Stimulated activated CD8-positive, alpha-beta memory T cell treated with anti-CD3 and anti-CD28 coated beads, Interleukin-2, amount 100 ng/mL, for 48 hours (primary cell): ENCODE measurements around the gene IL6ST.
"Not testable (repeated sequence)": the region's sequence is repeated elsewhere in the genome, so short reads cannot be mapped to it uniquely, and the experiment has no call there.

Experiments used
- DNase-seq, 2 donors: peaks; one replicate each; pipeline ENCODE4 v3.0.0-alpha.2; 2020; ENCODE audit warnings: low read depth in 2 of 2

Gene IL6ST

DNA sequence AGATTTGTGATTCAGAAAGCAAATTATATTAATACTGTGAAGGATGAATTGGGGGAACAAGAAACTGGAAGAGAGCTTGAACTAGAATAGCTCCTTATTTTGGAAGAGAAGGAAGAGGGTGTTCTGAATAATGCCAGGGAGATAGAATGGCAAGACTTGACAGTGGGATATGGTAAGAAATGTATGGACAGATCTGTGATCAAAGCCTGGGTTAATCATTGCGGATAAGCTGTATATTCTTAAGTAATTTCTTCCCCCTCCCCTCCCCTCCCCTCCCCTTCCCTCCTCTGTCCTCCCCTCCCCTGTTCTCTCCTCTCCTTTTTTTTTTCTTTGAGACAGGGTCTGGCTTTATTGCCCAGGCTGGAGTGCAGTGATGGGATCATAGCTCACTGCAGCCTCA, 10.1 kb upstream of the IL6ST start:
- no peak for DNase-seq

DNA sequence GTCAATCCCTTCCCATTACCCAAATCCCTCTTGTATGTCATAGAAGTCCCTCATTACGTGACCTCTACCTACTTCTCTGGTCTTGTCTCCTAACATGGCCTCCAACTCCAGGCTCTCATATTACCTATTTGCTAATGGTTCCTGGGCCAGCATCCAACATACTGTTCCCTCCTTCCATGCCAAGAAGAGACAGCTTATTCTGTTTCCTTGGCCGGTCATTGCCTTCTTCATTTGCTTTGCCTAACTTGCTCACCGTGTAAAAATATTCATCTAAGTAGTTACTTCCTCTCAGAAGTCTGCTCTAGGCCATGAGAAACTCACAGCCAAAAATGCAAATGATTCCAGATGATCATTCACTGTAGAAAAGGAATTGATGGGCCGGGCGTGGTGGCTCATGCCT, 8.9 kb upstream of the IL6ST start:
- no peak for DNase-seq

DNA sequence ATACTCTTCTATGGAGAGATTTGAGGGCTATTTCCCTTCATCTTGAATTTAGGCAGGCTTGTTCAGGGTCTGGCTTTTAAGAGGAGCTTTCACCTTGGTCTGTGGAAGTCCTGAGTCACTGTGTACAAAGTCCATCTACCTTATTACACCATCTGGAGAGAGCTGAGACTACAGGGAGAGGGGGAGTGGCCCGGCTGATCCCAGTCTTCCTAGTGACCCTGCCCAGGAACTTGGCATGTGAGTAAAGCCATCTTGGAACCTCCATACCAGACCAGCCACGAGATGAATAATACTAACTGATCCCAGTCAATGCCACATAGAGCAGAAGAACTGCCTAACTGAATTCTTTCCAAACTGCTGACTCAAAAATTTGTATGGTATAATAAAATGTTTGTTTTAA, 8.4 kb upstream of the IL6ST start:
- DNase-seq = no peak

DNA sequence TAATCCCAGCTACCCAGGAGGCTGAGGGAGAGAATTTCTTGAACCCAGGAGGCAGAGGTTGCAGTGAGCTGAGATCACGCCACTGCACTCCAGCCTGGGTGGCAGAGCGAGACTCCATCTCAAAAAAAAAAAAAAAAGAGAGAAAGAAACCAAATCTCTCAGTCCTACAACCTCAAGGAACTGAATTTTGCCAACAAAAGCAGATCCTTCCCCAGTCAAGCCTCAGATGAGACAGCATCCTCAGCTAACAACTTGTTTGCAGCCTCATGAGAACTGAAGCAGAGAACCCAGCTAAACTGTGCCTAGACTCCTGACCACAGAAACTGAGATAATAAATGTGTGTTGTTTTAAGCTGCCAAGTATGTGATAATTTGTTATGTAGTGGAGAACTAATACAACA, 7.5 kb upstream of the IL6ST start:
- DNase-seq = no peak

DNA sequence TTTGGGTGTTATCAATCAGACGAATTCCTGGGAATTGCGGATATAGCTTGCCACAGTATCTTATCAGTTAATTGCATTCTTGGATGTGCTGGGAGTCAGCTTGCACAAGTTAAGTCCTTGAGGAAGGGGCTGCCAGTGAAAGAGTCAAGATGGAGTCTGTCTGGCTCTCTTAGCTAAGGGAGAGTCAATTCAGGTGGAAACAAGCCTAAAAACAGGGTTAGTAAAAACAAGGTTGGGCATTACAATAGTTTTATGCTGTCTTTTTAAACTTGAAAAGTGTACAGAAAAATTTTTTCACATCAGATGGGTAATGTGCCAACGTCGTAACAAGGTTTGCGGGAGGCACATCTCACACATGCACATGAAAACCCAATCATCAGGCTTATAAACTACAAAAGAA, 5.5 kb upstream of the IL6ST start:
- DNase-seq = not testable (repeated sequence)

DNA sequence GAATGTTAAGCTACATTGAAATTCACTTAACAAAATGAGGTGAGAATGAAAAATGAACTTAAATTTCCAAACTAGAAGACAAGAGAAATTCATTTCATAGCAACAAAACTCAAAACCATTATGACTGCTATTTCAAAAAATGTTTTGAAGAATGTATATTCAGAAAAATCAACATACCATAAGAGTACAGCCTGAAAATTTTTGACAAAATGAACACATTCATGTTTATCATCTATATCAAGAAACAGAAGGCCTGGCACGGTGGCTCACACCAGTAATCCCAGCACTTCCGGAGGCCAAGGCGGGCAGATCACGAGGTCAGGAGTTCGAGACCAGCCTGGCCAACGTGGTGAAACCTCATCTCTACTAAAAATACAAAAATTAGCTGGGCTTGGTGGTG, 4.2 kb upstream of the IL6ST start:
- no peak for DNase-seq

DNA sequence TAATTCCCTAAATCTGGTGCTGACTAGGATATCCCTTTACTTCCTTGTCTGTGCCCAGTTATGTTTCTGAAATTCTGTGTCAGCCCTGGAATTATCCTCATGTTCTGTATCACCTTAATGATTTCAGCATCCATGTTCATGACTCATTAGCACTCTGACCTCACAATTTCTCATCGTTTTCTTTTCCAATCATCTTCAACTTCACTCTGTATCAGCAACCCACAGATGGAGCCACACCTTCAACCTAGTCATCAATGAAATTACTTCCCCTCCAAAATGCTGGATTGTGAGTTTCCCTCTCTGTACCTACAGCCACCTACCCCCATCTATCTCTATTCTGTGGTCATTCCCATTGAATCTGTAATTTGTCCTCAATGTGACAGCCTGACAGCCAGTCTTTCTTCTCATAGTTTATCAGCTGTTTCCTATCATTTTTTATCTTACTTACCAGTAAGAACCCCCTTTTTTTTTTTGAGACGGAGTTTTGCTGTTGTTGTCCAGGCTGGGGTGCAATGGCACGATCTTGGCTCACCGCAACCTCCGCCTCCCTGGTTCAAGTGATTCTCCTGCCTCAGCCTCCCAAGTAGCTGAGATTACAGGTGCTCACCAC, 3.1 kb upstream of the IL6ST start:
- no peak for DNase-seq

DNA sequence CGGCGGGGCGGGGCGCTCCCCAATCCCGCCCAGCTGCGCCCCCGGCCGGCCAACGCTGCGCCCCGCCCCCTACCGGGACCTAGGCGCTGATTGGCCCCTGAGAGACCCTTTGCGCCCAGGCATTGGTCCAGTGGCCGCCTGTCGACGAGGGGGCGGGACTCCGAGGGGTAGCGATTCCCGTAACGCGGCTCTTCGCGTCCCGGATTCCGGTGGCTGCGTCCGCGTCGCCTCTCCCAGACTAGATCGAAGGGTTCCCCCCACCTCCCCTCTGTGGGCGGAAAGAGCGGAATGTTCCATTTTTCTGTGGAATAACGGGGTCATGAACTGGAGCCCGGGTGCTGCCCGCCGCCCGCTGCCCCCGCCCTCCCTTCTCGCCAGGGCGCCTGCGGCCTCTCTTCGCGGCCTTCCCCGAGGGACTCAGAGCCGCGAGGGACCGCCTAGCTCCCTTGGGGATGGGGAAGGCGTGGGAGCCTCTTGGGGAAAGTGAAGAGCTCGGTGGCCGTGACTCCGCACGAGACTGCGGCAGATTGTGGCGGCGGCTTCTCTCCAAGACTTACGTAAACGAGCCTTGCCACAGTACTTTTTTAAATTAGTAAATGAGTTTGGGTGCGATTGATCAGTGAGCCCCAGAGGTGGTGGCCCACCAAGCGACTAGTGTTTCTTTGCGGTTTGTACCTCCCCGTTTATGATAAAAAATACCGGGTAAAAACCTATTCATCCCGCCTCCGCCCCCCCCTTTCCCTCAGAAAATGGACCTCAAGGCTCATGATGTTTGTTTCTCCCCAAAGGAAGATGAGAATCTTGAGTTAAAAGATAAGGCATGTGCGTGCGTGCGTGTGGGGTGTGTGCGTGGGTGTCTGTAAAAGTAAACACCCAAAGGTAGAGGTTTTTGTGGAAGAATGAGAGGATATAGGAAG, 493 bp upstream of the IL6ST start:
- peak; percentile 95 to 99 for DNase-seq

DNA sequence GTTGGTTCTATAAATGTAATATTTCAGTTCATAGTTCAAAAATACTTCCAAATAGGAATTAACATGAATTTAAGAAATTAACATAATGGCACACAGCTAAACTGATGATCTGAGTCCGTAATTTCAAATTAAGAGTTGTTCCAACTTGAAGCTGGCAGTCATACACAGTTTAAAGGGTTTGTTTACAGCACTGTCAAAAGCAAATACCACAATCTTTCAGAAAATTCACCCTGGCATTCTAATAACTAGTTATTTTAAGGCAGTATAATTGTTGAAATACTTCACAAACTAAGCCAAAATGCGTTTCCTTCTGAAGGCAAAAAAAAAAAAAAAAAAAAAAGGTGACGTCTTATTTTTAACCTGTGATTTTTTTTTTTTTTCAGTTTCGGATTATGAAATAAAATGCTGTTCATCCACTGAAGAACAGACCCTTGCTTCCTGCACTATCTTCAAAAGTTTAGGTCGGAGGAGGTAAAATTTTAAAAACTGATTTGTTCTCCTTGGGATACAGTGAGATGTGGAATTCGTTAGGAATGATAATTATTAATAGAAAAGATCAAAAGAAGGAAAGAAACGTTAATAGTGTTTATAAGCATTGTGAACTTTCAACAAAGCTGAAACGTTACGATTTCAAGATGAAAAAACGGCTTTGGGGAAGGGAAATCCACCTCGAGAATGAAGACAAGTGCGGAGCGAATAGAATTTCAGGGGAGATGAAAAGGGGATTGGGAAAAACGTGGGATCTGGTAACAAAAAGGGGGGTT, 850 bp downstream of the IL6ST start:
- no peak for DNase-seq

DNA sequence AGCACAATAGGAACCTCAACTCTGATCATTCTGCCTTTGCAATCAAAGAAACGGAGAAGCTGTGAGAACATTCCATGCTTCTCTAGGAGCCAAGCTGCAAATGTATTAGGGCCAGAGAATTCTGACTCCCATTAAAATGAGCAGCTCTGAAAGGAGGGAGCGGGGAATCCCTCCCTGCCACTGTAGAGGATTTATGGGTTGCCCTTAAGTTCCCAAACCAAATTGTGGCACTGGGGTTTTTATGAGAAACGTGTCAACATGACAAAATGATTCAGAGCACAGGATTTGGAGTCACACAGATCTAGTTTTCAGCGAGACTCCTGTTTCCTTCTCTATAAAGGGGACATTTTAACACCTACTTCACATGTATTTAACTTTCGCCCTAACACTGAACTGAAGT, 1.8 kb downstream of the IL6ST start:
- DNase-seq = no peak

DNA sequence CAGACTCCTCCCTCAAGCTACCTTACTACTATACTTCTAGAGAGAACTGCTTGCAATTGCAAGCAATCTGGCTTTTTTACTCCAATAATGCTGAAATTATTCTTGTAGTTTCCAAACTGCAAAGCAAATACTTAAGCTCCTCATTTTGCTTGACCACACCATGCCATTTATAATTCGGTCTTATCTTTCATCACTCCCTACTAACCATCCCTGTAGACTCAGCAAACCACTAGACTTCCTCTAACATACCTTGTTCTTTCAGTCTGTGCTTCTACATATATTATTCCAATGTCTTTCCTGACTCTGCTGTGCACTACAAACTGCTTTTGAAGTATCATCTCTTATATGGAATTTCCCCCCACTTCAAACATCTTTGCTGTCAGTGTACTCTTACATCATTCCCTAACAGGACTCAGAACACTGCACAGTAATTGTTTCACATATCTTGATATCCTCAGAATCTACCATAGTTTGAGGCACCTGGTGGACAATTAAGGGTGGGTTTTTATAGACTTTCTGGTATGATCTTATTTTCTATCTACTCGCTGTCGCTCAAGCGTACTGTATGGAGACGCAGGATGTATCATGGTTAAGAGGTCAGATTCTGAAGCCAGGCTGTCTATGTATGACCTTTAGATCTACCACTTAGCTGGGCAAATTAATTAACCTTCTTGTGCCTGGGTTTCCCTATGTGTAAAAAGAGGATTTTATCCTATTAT, 2.8 kb downstream of the IL6ST start:
- no peak for DNase-seq

DNA sequence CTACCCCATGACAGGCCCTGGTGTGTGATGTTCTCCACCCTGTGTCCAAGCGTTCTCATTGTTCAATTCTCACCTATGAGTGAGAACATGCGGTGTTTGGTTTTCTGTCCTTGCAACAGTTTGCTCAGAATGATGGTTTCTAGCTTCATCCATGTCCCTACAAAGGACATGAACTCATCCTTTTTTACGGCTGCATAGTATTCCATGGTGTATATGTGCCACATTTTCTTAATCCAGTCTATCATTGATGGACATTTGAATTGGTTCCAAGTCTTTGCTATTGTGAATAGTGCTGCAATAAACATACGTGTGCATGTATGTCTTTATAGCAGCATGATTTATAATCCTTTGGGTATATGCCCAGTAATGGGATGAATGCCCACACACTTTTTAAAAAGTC, 3.9 kb downstream of the IL6ST start:
- DNase-seq = not testable (repeated sequence)

DNA sequence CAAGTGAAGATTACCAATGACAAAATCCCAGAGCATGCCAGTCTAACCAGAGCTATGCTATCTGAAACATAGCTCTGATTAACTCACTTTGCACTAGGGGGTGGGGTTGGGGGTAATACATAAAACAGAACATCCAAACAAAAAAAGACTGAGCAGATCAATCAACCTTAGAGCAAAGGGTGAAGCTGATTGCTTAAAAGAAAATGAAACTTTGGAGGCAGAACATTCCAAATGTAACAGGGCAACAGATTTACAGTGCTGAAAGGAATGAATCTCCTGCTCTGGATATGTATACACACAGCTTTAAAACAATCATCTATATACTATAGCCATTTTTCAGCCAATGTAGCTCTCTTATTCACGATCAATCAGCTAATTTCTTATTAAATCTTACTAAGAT, 4.9 kb downstream of the IL6ST start:
- no peak for DNase-seq

DNA sequence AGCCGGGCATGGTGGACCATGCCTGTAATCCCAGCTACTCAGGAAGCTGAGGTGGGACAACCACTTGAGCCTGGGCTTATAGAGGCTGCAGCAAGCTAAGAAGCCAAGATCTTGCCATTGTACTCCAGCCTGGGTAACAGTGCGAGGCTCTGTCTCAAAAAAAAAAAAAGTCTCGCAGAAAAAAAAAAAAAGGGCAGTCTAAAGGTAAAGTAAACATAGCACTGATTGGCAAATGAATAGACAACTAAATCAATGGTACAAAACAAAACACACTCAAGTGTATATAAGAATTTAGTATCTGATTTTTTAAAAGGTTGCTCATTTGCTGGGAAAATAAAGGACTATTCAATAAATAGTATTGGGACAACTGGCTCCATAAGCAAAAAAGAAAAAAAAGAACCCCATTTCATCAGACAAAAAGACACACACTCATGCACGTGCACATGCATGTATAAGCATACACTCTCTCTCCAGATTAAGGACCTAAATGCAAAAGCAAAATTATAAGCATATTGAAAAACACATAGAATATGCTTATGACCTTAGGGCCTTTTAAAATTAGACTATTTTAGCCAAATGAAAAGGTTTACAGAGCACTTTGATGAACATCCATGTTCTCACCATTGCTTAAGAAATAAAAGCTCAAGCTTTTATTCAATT, 5.7 kb downstream of the IL6ST start:
- DNase-seq = no peak

DNA sequence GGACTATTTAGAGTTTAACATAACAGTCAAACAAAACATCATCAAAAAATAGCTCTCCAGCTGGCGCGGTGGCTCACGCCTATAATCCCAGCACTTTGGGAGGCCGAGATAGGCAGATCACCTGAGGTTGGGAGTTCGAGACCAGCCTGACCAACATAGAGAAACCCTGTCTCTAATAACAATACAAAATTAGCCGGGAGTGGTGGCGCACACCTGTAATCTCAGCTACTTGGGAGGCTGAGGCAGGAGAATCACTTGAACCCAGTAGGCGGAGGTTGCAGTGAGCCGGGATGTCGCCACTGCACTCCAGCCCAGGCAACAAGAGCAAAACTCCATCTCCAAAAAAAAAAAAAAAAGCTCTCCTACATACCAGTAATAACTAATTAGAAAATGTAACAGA, 6.3 kb downstream of the IL6ST start:
- DNase-seq = not testable (repeated sequence)

DNA sequence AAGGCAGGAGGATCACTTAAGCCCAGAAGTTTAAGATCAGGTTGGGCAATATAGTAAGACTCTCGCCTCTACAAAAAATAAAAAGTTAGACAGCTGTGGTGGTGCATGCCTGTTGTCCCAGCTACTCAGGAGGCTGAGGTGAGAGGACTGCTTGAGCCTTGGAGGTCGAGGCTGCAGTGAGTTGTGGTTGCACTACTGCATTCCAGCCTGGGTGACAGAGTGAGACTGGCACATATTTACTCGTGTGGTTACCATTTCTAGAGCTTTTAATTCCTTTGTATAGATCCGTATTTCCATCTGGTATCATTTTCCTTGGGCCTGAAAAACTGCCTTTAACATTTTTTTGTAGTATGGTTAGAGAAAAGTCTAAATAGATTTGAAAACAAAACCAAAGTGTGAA, 7.8 kb downstream of the IL6ST start:
- no peak for DNase-seq

DNA sequence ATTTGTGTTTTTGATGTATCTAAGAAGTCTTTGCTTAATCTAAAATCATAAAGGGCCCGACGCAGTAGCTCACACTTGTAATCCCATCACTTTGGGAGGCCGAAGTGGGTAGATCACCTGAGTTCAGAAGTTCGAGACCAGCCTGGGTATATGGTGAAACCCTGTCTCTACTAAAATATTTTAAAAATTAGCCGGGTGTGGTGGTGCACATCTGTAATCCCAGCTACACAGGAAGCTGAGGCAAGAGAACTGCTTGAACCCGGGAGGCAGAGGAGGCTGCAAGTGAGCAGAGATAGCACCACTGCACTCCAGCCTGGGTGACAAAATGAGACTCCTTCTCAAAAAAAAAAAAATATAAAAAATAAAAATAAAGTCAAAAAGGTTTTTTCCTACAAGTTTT, 9.6 kb downstream of the IL6ST start:
- DNase-seq = no peak

DNA sequence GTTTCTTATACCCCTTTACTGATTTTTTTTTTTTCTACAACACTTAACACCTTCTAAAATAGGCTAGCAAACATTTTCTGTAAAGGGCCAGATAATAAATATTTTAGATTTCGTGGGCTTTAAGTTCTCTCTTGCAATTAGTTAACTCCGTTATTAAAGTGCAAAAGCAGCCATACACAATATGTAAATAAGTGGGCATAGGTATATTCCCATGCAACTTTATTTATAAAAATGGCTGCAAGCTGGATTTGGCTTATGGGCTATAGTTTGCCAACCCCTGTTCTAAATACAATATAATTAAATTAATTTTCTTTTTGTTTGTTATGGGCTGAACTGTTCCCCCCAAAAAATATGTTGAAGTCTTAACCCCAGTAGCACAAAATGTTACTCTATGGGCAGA, 10.8 kb downstream of the IL6ST start:
- no peak for DNase-seq

DNA sequence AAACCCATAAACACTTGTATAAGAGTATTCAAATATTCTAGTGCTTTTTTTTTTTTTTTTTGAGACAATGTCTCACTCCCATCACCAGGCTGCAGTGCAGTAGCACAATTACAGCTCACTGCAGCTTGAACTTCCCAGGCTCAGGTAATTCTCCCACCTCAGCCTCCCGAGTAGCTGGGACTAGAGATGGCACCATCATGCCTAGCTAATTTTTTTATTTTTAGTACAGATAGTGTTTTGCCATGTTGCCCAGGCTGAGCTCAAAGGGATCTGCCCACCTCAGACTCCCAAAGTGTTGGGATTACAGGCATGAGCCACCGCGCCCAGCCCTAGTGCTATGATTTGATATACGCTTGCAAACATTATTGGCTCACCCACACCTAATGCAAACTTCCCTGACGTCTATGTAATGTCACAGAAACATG, 11.8 kb downstream of the IL6ST start:
- DNase-seq = no peak

DNA sequence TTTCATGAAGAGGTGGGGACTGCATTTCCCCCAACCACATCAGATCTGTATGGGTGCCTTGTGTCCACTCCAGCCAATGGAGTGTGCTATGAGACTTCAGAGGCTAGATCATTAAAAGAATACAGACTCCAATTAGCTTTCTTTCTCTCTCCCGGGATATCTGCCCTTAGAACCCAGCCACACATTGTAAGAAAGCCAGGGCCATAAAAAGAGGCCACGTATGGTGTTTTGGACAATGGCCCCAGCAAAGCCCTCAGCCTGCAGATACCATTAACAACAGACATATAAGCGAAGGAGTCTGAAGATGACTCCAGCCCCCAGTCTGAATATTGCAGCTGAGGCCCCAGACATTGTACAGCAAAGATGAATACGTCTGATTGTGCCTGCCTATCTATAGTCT, 21.5 kb downstream of the IL6ST start:
- DNase-seq = no peak

DNA sequence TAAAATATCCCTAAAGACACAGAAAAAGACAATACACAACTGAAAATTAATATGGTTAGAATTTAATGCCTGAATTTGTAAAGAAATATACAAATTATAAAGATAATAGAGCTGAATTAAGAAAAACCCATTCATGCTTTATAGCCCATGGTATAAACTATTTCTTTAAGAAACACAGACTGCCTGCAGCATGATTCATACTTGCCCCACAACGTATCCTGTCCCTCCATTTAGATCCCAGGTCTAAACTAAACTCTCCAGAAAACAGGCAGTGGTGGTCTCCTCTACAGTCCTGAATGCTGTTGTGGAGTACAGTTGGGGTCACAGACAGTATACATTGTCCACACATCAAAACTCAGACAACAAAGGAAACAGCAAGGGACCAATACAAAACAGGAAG, 24.8 kb downstream of the IL6ST start:
- no peak for DNase-seq

DNA sequence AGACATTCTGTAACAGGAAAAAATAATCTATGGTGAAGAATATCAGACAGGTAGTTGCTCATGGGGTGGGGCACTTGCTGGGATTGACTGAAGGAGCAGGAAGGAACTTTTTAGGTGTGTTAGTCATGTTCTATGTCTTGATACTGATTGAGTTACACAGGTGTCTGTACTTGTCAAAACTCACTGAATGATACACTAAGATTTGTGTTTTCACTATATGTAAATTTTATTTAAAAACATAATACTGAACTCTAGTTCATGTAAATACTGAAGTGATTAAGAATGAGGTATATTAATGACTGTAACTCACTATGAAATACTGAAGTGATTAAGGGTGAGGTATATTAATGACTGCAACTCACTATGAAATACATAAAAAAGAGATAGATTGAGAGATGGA, 28.5 kb downstream of the IL6ST start:
- no peak for DNase-seq
